ENCODE data around the gene HIBADH. TPM values are rescaled to one million over a fixed set of nuclear protein-coding genes. Genes with fewer than 3 reads are reported as not detected.

The HIBADH gene
- total and polyA plus RNA-seq, 9 of the 15 experiments (the other 6 are each of a cell fraction or from before 2014, with no cell fraction given) = 10.7 to 67.8 (median 36.9) TPM

DNA sequence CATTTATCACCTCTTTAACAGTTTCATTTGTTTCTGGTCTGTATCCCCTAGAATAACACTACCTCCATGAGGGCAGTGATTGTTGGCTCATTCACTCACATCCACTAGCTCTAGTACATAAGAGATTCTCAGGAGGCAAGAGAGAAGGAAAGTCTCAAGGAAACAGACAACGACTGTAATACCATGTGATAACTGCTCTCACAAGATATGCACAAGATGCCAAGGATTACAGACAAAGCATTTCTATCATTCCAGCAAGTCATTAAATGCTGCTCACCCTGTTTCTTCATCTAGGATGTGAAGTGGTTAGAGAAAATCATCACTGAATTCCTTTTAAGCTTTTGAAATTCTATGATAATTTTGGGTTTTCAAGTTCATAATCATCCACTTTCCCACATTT lies 115.3 kb downstream of the HIBADH start (continued):
- TF ChIP-seq, protein P1, sequence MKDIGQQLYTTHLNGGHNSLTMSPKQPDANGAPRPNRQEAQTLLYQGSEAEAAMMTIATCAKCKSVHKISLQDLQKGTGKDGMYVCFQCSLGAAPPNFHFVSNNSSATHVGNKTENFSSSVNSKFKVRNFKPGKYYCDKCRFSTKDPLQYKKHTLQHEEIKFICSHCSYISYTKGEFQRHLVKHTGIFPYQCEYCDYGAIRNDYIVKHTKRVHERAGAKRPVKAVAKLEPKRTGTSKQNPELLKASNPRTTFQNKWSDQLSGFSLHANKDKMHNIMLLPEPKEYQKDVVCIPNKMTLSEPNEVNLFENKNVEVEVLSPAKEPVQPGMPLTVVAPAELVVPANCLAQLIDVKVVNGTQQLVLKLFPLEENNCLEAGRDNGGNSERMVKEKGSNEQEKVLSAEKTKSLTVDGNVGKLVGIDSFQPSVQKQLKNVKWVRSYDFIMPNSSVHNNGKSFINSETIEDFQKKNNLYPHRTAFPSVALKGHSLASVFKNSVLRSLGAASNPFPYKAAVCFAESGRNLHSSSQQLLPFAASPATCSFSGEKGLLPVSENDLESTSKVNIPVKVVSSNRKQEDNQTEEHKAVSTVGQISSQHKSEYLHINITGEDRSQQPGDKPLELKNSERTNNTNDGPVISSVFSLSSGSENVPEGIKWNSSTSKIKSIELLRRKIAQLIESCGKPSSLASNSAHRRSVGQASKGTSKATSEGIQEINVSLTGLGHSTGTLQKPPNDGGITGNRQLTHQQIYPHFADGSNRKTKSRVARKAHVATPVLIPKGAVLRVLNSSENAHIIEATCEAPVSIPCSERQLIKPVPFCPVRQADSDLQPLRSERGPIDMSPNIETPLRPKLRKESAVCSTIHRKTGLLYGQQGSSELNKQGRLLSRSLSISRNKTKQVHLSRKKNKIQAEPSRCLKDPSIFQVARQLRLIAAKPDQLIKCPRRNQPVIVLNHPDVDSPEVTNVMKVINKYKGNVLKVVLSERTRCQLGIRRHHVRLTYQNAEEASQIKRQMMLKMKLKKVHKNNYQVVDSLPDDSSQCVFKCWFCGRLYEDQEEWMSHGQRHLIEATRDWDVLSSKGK (CRISPR knock-in tag; IDR thresholded peaks at IDR 0.05) = no peak

DNA sequence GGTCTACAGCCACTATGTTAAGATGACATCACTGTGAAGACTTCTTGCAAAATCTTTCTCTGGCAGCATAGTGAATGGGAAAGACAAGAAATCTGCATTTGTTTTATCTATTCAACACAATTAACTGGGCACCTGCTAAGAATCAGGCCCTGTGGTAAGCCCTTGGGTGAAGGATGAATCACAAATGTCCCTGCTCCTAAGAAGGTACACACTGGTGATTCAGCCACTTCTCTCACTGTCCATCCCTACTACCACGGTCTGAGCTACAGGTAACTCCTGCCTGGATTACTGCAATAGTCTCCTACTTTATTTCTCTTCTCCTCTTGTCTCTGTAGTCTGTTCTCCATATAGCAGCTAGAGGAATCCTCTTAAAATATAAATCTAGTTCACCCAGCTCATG lies 116.1 kb downstream of the HIBADH start:
- no TSS peak for BruUV-seq (replicated peaks)
- Histone ChIP-seq H2AFZ (ENCODE audit: low read depth, low read length) (no peak overlapping the region), H3K4me2 (ENCODE audit: insufficient read depth, low read length) (no peak overlapping the region), H3K4me1 (replicated peaks in 1 of 2; ENCODE audit: control insufficient read depth in 2 of 2, insufficient read depth in 2 of 2, low read length in 2 of 2) (no peaks in the 10 kb centered on the region), H3K79me2 (ENCODE audit: control insufficient read depth, insufficient read depth, low read length) (no peaks in the 10 kb centered on the region), H3K9me3 (replicated peaks; ENCODE audit: control insufficient read depth, insufficient read depth, low read depth, low read length) (no peaks in the 10 kb centered on the region), H3K27me3 (ENCODE audit: control insufficient read depth in 2 of 2, insufficient read depth in 2 of 2, low read length in 2 of 2) (no peaks in the 10 kb centered on the region), H4K20me1 (replicated peaks; ENCODE audit: control insufficient read depth, insufficient read depth, low read length) (no peaks in the 10 kb centered on the region), H3K36me3 (ENCODE audit: control insufficient read depth, insufficient read depth, low read length) (peaks cover 6% of the 10 kb centered on the region; the same call in 1 of the 3 replicates), H3K9me1 (ENCODE audit: control insufficient read depth, insufficient read depth, low read length) (no peaks in the 10 kb centered on the region), H3K9ac (ENCODE audit: insufficient read depth in 1 of 2, low read depth in 2 of 2, low read length in 2 of 2) (no peak overlapping the region), H3K27ac (ENCODE audit: extremely low read depth, low read depth, low read length) (no peak overlapping the region), H3K4me3 (no peak overlapping the region)
- in situ Hi-C loops (cut with MboI) = no loop called here
- ATAC-seq (no peak), FAIRE-seq (no peak), DNase-seq (ENCODE audit: extremely low read depth in 1 of 4, low spot score in 3 of 4) (no peak)
- ChIA-PET POLR2A (no interaction called here), CTCF (ENCODE audit: low intra/inter-chr PET ratio) (no interaction called here)
- WGBS (ENCODE audit: insufficient coverage, low coverage, missing lambda C conversion rate) = 27% methylated on average over 1 of the region's 1 CpG
- intact Hi-C loops (cut with micrococcal nuclease) = no loop called here
- TF ChIP-seq, protein P2, sequence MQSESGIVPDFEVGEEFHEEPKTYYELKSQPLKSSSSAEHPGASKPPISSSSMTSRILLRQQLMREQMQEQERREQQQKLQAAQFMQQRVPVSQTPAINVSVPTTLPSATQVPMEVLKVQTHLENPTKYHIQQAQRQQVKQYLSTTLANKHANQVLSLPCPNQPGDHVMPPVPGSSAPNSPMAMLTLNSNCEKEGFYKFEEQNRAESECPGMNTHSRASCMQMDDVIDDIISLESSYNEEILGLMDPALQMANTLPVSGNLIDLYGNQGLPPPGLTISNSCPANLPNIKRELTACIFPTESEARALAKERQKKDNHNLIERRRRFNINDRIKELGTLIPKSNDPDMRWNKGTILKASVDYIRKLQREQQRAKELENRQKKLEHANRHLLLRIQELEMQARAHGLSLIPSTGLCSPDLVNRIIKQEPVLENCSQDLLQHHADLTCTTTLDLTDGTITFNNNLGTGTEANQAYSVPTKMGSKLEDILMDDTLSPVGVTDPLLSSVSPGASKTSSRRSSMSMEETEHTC (IDR thresholded peaks at IDR 0.05) = no peak
- TF ChIP-seq, protein P3, sequence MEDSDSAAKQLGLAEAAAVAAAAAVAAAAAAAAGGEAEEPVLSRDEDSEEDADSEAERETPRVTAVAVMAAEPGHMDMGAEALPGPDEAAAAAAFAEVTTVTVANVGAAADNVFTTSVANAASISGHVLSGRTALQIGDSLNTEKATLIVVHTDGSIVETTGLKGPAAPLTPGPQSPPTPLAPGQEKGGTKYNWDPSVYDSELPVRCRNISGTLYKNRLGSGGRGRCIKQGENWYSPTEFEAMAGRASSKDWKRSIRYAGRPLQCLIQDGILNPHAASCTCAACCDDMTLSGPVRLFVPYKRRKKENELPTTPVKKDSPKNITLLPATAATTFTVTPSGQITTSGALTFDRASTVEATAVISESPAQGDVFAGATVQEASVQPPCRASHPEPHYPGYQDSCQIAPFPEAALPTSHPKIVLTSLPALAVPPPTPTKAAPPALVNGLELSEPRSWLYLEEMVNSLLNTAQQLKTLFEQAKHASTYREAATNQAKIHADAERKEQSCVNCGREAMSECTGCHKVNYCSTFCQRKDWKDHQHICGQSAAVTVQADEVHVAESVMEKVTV (CRISPR knock-in tag; IDR thresholded peaks at IDR 0.05) = no peak
- TF ChIP-seq ZNF780A (CRISPR knock-in tag; IDR thresholded peaks at IDR 0.05) (no peak), FOXA1 (IDR thresholded peaks at IDR 0.05; ENCODE audit: borderline replicate concordance) (no peak), ZNF384 (IDR thresholded peaks at IDR 0.05; ENCODE audit: low read depth, low read length) (no peak), SAFB2 (IDR thresholded peaks at IDR 0.05; ENCODE audit: borderline replicate concordance, low read depth, low read length, severe bottlenecking) (no peak), TCF7L2 (IDR thresholded peaks at IDR 0.05; ENCODE audit: low read depth, low read length) (no peak)
- TF ChIP-seq, protein P4, sequence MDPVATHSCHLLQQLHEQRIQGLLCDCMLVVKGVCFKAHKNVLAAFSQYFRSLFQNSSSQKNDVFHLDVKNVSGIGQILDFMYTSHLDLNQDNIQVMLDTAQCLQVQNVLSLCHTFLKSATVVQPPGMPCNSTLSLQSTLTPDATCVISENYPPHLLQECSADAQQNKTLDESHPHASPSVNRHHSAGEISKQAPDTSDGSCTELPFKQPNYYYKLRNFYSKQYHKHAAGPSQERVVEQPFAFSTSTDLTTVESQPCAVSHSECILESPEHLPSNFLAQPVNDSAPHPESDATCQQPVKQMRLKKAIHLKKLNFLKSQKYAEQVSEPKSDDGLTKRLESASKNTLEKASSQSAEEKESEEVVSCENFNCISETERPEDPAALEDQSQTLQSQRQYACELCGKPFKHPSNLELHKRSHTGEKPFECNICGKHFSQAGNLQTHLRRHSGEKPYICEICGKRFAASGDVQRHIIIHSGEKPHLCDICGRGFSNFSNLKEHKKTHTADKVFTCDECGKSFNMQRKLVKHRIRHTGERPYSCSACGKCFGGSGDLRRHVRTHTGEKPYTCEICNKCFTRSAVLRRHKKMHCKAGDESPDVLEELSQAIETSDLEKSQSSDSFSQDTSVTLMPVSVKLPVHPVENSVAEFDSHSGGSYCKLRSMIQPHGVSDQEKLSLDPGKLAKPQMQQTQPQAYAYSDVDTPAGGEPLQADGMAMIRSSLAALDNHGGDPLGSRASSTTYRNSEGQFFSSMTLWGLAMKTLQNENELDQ (CRISPR knock-in tag; IDR thresholded peaks at IDR 0.05; ENCODE audit: borderline replicate concordance) = no peak
- TF ChIP-seq, protein P5, sequence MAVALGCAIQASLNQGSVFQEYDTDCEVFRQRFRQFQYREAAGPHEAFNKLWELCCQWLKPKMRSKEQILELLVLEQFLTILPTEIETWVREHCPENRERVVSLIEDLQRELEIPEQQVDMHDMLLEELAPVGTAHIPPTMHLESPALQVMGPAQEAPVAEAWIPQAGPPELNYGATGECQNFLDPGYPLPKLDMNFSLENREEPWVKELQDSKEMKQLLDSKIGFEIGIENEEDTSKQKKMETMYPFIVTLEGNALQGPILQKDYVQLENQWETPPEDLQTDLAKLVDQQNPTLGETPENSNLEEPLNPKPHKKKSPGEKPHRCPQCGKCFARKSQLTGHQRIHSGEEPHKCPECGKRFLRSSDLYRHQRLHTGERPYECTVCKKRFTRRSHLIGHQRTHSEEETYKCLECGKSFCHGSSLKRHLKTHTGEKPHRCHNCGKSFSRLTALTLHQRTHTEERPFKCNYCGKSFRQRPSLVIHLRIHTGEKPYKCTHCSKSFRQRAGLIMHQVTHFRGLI (CRISPR knock-in tag; IDR thresholded peaks at IDR 0.05) = no peak
